Fibroblast of mammary gland (primary cell): ENCODE measurements around the gene OTOP2.
"Not testable (repeated sequence)": the region's sequence is repeated elsewhere in the genome, so short reads cannot be mapped to it uniquely, and the experiment has no call there.

Experiments used
- DNase-seq: peaks from one replicate; pipeline ENCODE4 v3.0.0-alpha.2; 2010; ENCODE audit warnings: low read depth
- H3K4me3 ChIP-seq: 2 replicates; pipeline ENCODE4 v1.5.1; 2011; ENCODE audit warnings: low read depth, mild to moderate bottlenecking, low read length, moderate library complexity; ENCODE audit not compliant: control insufficient read depth
- TF ChIP-seq, protein P1 (sequence below): conservative IDR thresholded peaks from 2 replicates; pipeline ENCODE4 v1.5.1; 2011; ENCODE audit warnings: low read depth, low read length, inconsistent platforms; ENCODE audit not compliant: control insufficient read depth, insufficient read depth

Gene OTOP2

DNA sequence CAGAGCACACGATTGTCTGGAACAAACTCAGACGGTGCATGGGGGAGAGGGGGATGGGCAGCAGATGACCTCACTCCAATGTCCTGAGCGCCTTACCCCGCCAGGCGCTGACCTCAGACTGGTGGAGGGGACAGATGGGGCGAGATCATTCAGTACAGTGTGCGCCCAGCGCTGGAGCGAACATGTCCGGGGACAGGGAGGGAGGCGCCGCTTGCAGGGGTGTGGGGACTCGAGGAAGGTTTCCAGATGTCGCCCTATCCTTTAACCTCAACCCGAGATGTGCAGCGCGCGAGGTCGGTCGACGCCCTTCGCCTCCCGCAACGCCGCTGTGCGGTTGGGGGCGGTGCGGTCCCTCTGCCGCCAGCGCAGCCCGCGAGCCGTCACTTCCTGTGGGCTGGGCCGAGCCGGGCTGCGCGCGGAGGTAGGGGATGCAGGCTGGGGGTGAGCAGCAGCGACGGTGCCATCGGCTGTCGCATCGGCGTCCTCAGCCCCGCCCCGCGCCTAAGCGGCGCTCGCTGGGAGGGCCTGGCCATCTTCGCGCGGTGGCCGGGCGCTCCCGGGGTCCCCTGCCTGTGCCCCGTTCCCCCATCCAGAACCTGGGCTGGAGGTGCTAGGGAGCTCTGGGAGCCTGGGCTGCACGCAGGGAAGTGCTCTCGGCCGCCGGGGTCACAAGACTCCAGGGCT, 58.0 kb downstream of the OTOP2 start:
- TF ChIP-seq, protein P1, sequence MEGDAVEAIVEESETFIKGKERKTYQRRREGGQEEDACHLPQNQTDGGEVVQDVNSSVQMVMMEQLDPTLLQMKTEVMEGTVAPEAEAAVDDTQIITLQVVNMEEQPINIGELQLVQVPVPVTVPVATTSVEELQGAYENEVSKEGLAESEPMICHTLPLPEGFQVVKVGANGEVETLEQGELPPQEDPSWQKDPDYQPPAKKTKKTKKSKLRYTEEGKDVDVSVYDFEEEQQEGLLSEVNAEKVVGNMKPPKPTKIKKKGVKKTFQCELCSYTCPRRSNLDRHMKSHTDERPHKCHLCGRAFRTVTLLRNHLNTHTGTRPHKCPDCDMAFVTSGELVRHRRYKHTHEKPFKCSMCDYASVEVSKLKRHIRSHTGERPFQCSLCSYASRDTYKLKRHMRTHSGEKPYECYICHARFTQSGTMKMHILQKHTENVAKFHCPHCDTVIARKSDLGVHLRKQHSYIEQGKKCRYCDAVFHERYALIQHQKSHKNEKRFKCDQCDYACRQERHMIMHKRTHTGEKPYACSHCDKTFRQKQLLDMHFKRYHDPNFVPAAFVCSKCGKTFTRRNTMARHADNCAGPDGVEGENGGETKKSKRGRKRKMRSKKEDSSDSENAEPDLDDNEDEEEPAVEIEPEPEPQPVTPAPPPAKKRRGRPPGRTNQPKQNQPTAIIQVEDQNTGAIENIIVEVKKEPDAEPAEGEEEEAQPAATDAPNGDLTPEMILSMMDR, result no peak
- peak overlapping the region; percentile 65 for H3K4me3 ChIP-seq
- DNase-seq, result peak; percentile 64

DNA sequence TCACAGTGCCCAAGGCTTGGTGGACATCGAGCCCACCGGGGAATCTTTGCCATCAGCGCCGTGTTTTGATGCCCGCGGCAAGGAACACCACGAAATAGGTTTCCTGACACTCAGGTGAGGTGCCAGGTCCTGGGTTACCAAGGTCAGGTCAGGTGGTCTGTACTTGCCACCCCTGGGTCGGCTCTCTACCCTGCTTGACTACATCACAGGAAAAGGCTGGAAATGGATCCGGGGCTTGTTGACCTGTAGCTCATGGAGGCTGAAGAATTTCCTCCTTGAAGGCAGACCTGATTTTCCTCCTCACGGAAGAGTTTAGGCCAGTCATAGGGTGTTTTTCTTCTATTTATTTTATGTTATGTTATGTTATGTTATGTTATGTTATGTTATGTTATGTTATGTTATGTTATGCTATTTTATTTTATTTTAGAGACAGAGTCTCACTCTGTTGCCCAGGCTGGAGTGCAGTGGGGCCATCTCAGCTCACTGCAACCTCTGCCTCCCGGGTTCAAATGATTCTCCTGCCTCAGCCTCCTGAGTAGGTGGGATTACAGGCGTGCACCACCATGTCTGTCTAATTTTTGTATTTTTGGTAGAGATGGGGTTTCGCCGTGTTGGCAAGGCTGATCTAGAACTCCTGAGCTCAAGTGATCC, 58.7 kb downstream of the OTOP2 start:
- peak overlapping the region; percentile 65 for H3K4me3 ChIP-seq
- not testable (repeated sequence) for DNase-seq
